ENCODE results near the gene NXPH1. TPM values are rescaled to one million over a fixed set of nuclear protein-coding genes. Genes with fewer than 3 reads are reported as not detected.

NXPH1 gene
- total RNA-seq, 3 donors from 2014 or later, result 0.08 TPM; not detected in 2

DNA sequence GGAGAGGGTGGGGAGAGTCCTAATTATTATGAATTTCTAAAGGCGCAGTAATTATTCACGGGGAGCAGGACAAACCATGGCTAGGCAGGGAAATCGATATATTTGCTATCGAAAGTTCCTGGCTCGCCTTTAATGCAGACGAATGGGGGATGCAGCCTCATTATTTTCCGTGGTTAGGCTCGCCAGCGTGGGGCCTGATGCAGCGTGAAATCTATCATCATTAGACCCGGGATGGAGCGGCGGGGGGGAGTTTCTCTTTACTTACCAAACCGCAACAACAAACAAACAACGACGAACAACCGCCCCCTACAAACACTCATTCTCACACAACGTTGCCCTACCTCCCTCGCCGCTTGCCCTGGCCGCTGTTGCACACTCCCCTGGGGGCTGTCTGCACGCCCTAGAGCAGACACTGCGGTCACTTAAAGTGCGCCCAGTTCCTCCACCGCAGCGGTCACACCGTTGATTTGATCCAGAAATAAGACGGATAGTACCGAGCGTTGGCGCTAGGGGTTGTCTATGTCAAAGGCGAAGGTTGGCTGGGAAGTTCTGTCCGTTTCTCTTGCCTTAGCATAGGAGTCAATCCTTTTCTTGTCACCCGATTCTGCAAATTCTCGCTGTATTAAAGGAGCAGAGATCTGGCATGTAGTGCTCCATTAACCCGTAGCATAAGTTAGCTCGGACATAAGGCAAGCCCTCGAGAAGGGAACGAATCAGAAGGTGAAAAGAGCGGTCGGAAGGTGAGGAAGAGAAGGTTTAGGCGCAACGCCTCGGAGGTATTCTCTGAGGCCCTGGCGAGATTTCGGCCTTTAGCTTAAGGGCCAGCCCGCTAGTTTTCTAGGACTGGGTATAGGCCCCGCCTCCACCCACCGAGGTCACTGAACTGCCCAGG is 10.4 kb downstream of the NXPH1 start:
- ATAC-seq, result no peak
- peaks cover 69% of the 10 kb centered on the region for H3K27me3 Mint-ChIP-seq (ENCODE audit: low read depth)
- no peak overlapping the region for H3K4me3 Mint-ChIP-seq
- peaks cover 2% of the 10 kb centered on the region for H3K36me3 Mint-ChIP-seq (ENCODE audit: insufficient read depth)
- H3K4me1 Mint-ChIP-seq (ENCODE audit: low read depth), result peaks cover 6% of the 10 kb centered on the region
- DNase-seq, result no peak
- peaks cover 6% of the 10 kb centered on the region for H3K9me3 Mint-ChIP-seq

DNA sequence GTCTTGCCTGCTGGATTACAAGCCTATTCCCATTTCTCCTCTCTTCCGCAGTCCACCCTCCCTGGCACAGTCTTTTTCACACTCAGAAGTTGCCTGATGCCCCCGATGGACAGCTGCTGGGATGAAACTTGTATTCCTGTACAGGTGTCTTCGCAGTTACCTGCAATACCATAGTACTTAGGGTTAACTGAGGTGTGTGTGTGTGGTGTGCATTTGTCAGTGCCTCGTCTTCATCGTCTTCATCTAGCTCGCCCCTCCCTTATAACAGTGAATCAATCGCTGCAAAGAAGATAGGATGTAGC is 11.0 kb downstream of the NXPH1 start:
- Mint-ChIP-seq H3K36me3 (ENCODE audit: insufficient read depth) (peaks cover 2% of the 10 kb centered on the region), H3K4me3 (no peak overlapping the region), H3K27me3 (ENCODE audit: low read depth) (peaks cover 68% of the 10 kb centered on the region), H3K9me3 (peaks cover 6% of the 10 kb centered on the region), H3K4me1 (ENCODE audit: low read depth) (peaks cover 6% of the 10 kb centered on the region)
- DNase-seq (no peak), ATAC-seq (no peak)

DNA sequence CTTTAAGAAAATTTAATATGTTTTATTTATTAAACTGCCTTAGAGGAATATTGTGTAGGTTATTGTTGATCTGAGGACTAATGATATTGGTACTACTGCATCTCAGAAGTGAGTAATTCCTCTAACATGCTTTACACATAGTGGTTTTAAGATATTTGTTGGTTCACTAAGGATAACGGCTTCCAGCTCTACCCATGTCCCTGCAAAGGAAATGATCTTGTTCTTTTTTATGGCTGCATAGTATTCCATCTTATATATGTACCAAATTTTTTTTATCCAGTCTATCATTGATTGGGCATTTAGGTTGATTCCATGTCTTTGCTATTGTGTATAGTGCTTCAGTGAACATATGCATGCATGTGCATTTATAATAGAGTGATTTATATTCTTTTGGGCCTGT is 20.1 kb downstream of the NXPH1 start:
- H3K9me3 Mint-ChIP-seq, result peaks cover 4% of the 10 kb centered on the region
- H3K36me3 Mint-ChIP-seq (ENCODE audit: insufficient read depth), result no peaks in the 10 kb centered on the region
- H3K27me3 Mint-ChIP-seq (ENCODE audit: low read depth), result peaks cover 9% of the 10 kb centered on the region
- no peak for DNase-seq
- no peak overlapping the region for H3K4me3 Mint-ChIP-seq
- no peaks in the 10 kb centered on the region for H3K4me1 Mint-ChIP-seq (ENCODE audit: low read depth)
- no peak for ATAC-seq

DNA sequence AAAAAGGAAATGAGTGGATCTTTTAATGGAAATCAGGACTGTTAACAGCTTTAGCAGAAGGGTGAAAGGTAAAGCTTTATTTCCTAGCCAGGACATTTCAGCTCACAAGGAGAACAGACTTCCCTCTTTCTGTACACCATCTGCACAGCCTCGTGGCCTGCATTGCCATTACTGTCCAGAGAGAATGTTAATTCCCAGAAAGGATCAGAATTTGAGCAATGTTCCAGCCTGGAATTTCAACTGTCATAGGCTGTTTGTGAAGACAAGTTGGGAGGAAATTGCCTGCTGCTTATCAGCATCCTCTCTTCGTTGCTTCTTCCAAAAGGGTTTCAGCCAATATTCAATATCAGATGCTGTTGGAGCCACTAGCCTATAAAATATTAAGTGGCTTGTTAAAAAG is 22.0 kb downstream of the NXPH1 start:
- H3K4me3 Mint-ChIP-seq, result no peak overlapping the region
- no peak for DNase-seq
- H3K4me1 Mint-ChIP-seq (ENCODE audit: low read depth), result no peaks in the 10 kb centered on the region
- no peaks in the 10 kb centered on the region for H3K36me3 Mint-ChIP-seq (ENCODE audit: insufficient read depth)
- peaks cover 4% of the 10 kb centered on the region for H3K9me3 Mint-ChIP-seq
- no peak for ATAC-seq
- H3K27me3 Mint-ChIP-seq (ENCODE audit: low read depth), result peaks cover 9% of the 10 kb centered on the region

DNA sequence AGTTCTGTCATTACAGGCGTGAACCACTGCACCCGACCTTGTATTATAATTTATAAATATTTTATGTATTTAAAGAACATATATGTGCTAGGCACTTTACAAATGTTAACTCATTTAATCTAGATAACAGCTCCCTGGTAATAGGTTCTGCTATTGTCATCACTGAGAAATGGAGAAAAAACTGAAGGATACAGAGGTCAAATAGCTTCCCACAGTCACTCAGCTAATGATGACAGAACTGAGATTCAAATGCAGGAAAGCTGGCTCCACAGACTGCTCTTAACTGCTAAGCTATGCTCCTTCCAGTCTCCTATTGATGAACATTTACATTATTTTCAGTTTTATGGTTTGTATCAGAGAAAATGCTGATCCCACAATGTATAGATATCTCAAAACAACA is 28.9 kb downstream of the NXPH1 start:
- no peaks in the 10 kb centered on the region for H3K36me3 Mint-ChIP-seq (ENCODE audit: insufficient read depth)
- H3K4me3 Mint-ChIP-seq, result no peak overlapping the region

DNA sequence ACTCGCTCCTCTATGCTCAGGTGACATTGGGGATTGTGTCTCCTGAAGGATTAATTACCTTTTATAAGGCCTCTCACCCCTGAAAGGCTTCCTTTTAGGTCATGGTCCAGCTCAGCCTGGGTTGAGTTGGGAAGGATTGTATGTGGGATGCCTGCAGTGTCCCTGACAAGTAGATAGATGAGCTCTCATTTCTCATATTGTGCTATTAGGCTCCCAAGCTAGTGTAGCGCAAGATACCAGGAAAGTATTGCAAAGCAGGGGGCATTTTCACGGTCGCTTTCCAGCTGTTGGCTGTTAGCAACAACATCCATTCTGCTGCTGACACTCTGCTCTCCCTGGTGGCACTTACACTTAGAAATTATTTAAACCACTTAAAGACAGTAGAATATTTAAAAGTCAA is 31.9 kb downstream of the NXPH1 start:
- DNase-seq (no peak), ATAC-seq (no peak)
- H3K27me3 Mint-ChIP-seq (ENCODE audit: low read depth), result peaks cover 9% of the 10 kb centered on the region
- H3K4me1 Mint-ChIP-seq (ENCODE audit: low read depth), result no peaks in the 10 kb centered on the region
- no peak overlapping the region for H3K4me3 Mint-ChIP-seq
- no peaks in the 10 kb centered on the region for H3K36me3 Mint-ChIP-seq (ENCODE audit: insufficient read depth)
- no peaks in the 10 kb centered on the region for H3K9me3 Mint-ChIP-seq

More for the DNA sequence above, 28.9 kb downstream of the NXPH1 start:
- H3K27me3 Mint-ChIP-seq (ENCODE audit: low read depth), result peaks cover 11% of the 10 kb centered on the region
- DNase-seq, result no peak
- no peaks in the 10 kb centered on the region for H3K9me3 Mint-ChIP-seq
- H3K4me1 Mint-ChIP-seq (ENCODE audit: low read depth), result no peaks in the 10 kb centered on the region
- ATAC-seq, result no peak

DNA sequence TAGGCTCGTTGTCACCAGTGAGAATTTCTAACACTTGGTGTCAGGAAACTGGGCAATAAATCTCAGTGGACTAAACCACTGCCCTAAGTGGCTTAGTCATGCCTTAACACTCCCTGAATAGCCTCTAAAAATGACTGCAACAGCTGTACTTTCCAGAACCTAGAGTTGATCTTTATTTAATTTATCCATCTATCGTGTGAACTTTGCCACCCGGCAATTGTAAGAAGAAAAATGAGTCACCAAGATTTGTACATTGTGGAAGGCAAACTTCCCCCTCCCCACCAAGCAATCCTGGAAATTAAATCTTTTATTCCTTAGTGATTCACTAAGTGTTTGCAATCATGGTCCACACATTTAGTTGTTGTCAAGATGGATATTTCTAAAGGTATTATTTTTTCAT is 47.1 kb downstream of the NXPH1 start:
- no peaks in the 10 kb centered on the region for H3K9me3 Mint-ChIP-seq
- no peak for ATAC-seq
- no peaks in the 10 kb centered on the region for H3K4me1 Mint-ChIP-seq (ENCODE audit: low read depth)

DNA sequence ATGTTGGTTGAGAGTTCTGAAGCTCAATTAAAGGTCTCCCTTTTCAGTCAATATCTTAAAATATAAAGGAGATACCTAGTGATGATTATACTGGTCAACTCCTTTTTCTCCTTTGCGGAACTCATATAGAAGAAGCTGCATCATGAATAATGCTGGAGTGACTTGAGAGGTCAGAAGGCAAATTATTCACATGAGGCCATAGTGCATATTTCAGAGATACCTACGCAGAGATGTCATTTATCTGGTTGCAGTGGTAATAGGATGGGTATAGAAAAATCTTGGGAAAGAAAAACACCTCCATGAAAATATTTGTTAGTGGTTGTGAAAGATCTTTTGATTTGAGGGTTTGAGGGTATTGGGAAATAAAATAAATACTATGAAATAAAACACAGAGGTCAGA is 47.7 kb downstream of the NXPH1 start:
- no peak for ATAC-seq

More for the DNA sequence above, 47.1 kb downstream of the NXPH1 start:
- H3K27me3 Mint-ChIP-seq (ENCODE audit: low read depth), result peaks cover 2% of the 10 kb centered on the region
- DNase-seq, result no peak
- no peaks in the 10 kb centered on the region for H3K36me3 Mint-ChIP-seq (ENCODE audit: insufficient read depth)
- no peak overlapping the region for H3K4me3 Mint-ChIP-seq

DNA sequence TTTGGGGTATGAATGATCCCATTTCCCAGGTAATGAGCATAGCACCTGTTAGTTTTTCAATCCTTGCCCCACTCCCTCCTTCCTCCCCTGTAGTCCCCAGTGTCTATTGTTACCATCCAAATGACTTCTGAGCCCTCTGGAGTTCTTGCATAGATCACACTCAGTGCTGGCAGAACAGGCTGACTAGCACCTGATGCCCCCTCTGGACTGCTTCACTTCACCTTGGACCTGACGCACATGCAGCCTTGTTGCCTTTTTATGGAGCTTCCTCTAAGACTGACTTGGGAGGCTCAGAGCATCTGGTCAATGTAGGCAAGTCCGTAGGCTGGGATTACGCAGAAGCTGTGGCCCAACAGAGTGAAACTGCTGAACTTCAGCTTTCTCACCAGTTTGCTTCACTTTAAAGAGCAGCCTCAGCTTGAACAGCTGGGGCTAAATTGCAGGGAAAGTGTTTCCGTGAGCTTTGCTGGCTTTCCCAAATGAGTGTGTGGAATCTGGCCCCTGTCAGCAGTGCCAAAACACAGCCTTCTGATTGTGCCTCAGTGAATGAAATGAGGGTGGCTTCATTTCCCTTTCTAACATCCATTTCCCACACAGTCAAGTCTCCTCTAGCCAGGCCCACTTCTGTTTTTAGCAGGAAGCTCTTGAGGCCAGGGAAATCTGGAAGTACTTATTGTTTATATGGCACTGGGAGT is 48.5 kb downstream of the NXPH1 start:
- ATAC-seq (no peak), DNase-seq (no peak)
- Mint-ChIP-seq H3K9me3 (no peaks in the 10 kb centered on the region), H3K4me1 (ENCODE audit: low read depth) (no peaks in the 10 kb centered on the region), H3K27me3 (ENCODE audit: low read depth) (peaks cover 2% of the 10 kb centered on the region), H3K36me3 (ENCODE audit: insufficient read depth) (no peaks in the 10 kb centered on the region), H3K4me3 (no peak overlapping the region)

More for the DNA sequence above, 47.7 kb downstream of the NXPH1 start:
- no peak for DNase-seq
- Mint-ChIP-seq H3K27me3 (ENCODE audit: low read depth) (peaks cover 2% of the 10 kb centered on the region), H3K36me3 (ENCODE audit: insufficient read depth) (no peaks in the 10 kb centered on the region), H3K4me3 (no peak overlapping the region), H3K4me1 (ENCODE audit: low read depth) (no peaks in the 10 kb centered on the region), H3K9me3 (no peaks in the 10 kb centered on the region)

DNA sequence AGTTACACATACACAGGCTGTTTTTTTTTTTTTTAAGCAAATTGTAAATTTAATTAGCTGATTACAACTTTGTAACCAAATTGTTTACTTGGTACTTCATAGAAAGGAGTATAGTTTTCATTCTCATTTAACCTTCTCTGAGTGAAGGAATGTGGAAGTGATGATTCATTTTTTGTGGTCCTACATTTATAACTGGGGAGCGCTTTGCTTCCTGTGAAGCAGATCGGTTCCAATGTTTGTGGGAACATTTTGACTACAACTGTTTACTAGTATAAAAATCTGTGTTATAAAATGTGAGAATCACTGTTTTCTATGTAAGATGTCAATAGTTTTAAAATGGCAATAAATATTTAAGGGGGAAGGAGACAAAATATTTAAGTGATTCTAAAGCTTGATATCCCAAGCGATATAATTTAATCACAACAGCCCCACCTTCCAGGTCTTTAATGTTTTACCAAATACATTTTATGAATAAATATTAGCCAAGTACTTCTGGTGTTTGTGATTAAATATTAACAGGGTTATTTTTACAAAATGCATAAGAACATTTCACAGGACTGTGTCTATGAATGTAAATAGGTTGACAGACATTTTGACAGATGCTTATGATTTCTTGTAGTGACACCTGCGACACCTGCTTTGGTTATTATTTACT is 57.1 kb downstream of the NXPH1 start:
- ATAC-seq (no peak), DNase-seq (no peak)
- no peaks in the 10 kb centered on the region for H3K9me3 Mint-ChIP-seq
- no peak overlapping the region for H3K4me3 Mint-ChIP-seq
- no peaks in the 10 kb centered on the region for H3K27me3 Mint-ChIP-seq (ENCODE audit: low read depth)
- no peaks in the 10 kb centered on the region for H3K36me3 Mint-ChIP-seq (ENCODE audit: insufficient read depth)
- no peaks in the 10 kb centered on the region for H3K4me1 Mint-ChIP-seq (ENCODE audit: low read depth)

DNA sequence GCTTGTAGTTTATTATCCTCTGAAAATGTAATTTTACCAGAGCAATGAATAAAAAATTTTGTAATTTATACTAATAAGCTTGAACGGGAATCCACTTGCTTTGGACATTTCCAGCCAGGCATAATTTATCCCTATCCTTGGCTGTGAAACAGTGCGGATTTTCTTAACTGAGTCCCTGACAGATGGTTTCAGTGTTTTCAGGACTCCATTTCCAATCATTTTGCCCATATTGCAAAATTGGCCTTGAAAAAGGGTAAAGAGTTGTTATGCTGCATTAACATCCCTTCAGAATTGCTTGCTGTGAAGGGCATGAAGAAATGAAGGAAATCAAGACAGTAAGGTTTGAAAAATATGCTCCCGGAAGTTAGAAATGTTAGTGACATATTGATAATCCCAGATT is 57.7 kb downstream of the NXPH1 start:
- Mint-ChIP-seq H3K36me3 (ENCODE audit: insufficient read depth) (no peaks in the 10 kb centered on the region), H3K4me1 (ENCODE audit: low read depth) (no peaks in the 10 kb centered on the region), H3K9me3 (no peaks in the 10 kb centered on the region), H3K27me3 (ENCODE audit: low read depth) (no peaks in the 10 kb centered on the region), H3K4me3 (no peak overlapping the region)
- ATAC-seq, result no peak
- DNase-seq, result no peak

DNA sequence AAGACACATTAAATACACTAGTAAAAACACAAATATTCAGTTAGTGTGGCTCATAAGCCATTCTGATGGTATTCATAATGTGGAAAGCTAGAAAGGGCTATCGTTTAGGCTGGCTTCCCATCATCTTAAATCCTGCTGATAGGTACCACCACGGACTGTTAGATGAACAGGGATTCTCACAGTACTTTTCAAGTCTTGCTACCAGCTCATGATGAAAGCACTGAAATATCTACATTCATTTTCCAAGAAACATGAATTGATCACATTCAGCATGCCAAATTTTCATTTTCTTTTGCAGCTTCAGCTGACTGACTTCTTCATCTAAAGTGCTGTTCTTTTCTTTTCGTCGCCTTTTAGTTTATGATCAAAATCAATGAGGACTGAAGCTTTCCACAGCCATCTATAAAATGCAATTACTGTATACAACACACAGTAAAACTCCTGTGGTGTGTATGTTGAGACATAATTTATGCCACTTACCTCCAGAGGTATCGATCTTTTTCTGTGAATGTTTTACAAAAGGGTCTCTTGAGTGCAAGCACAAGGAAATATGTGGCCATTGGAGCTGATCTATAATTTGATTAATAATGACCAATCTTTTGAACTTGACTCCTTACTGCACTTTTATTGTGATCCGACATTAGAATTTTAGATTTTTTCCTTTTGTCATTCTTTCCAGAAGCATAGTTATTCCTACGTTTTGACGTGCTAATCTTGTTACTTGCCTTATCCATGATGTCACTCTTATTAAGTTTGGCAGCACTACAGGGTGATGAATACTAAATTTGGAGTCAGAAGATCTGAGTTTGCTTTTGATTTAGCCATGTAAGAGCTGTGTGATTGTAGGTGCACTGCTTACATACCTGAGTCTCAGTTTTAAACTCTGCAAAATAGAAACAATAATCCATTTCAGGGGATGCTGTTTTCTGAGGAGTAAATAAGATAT is 58.4 kb downstream of the NXPH1 start:
- Mint-ChIP-seq H3K4me3 (no peak overlapping the region), H3K36me3 (ENCODE audit: insufficient read depth) (no peaks in the 10 kb centered on the region), H3K27me3 (ENCODE audit: low read depth) (no peaks in the 10 kb centered on the region), H3K4me1 (ENCODE audit: low read depth) (no peaks in the 10 kb centered on the region), H3K9me3 (no peaks in the 10 kb centered on the region)
- DNase-seq (no peak), ATAC-seq (no peak)

DNA sequence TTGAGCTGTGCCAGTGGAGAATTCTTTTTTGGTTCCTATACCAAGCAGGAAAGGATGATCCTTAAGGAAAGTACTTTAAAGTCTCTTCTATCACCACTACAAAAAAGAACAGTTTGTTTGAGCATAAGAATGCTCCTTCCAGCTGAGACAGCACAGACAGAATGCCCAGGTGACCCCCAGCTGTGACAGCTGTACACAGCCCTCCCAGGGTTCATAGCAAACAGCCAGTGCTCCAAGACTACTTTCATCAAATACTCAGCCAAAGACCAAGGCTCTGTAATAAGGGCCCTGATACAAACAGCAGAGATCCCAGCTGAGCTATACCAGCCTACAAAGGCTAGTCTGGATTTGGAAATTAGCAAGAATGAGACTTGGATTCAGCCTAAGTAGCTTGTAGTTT is 65.7 kb downstream of the NXPH1 start:
- peaks cover 3% of the 10 kb centered on the region for H3K27me3 Mint-ChIP-seq (ENCODE audit: low read depth)
- no peak overlapping the region for H3K4me3 Mint-ChIP-seq
- no peaks in the 10 kb centered on the region for H3K36me3 Mint-ChIP-seq (ENCODE audit: insufficient read depth)
- H3K9me3 Mint-ChIP-seq, result no peaks in the 10 kb centered on the region
- DNase-seq (no peak), ATAC-seq (no peak)
- H3K4me1 Mint-ChIP-seq (ENCODE audit: low read depth), result no peaks in the 10 kb centered on the region

DNA sequence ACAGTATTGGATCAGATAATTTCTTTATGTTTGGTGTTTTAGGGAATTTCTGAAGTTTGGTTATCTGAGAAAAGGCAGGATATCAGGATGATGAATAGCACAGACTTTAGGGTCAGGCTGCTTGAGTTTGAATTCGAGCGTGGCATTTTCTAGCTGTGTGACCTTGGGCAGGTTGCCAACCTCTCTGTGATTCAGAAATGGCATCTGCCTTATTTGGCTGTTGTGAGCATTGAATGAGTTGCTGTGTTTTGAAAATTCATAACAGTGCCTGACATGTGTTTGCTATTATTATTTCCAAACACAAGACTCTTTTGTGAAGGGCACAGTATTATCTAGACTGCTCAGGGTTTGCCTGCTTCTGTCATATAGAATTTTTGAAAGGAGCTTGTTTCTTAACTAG is 66.9 kb downstream of the NXPH1 start:
- no peaks in the 10 kb centered on the region for H3K4me1 Mint-ChIP-seq (ENCODE audit: low read depth)
- H3K27me3 Mint-ChIP-seq (ENCODE audit: low read depth), result peaks cover 3% of the 10 kb centered on the region
- H3K9me3 Mint-ChIP-seq, result no peaks in the 10 kb centered on the region
- H3K36me3 Mint-ChIP-seq (ENCODE audit: insufficient read depth), result no peaks in the 10 kb centered on the region
- DNase-seq, result no peak
- ATAC-seq, result no peak
- H3K4me3 Mint-ChIP-seq, result no peak overlapping the region

Measured in activated T-cell treated with anti-CD3 and anti-CD28 coated beads, Interleukin-2, amount 50 U/mL, for 4 hours (primary cell).